HG03135 (cell line): ENCODE results near the gene INTS11.
"Not testable (repeated sequence)": the region's sequence is repeated elsewhere in the genome, so short reads cannot be mapped to it uniquely, and the experiment has no call there.

ENCODE experiments used
- ATAC-seq: cut with Tn5 transposase; IDR thresholded peaks from one replicate; pipeline ENCODE4 v1.9.1; 2021; ENCODE audit warnings: mild to moderate bottlenecking, moderate library complexity; ENCODE audit not compliant: unreplicated experiment

INTS11 gene

DNA sequence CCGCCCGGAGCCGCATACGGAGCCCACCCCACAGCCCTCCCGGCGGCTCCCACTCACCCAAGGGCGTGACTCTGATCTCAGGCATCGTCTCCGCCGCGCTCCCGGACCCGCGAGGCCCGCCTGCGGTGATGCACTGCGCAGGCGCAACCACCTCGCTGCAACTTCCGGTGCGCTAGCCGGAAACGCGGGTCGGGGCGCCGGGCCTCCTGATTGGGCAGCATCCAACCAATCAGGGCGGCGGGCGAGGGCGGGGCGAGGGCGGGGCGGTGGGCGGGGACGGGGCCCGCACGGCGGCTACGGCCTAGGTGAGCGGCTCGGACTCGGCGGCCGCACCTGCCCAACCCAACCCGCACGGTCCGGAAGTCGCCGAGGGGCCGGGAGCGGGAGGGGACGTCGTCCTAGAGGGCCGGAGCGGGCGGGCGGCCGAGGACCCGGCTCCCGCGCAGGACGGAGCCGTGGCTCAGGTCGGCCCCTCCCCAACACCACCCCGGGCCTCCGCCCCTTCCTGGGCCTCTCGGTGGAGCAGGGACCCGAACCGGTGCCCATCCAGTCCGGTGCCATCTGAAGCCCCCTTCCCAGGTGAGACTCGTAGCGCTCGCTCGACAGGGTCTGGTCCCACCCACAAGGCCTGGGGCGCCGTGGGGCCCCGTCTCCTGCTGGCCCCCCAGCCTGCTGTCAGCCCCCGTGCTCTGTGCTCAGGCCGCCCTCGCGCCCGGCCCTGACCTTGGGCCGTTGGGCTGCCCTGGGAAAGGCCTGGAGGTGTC lies at the start of gene INTS11, which contains the start of gene CPTP:
INTS11 (minus strand) TSS at position 137 of the 764 bp plus-strand sequence; CDS start at position 85, 52 bp downstream.
CPTP (plus strand) TSS at position 279 of the 764 bp plus-strand sequence. CDS start 2,109 bp downstream, outside the sequence.
- peak; percentile 61 for ATAC-seq

DNA sequence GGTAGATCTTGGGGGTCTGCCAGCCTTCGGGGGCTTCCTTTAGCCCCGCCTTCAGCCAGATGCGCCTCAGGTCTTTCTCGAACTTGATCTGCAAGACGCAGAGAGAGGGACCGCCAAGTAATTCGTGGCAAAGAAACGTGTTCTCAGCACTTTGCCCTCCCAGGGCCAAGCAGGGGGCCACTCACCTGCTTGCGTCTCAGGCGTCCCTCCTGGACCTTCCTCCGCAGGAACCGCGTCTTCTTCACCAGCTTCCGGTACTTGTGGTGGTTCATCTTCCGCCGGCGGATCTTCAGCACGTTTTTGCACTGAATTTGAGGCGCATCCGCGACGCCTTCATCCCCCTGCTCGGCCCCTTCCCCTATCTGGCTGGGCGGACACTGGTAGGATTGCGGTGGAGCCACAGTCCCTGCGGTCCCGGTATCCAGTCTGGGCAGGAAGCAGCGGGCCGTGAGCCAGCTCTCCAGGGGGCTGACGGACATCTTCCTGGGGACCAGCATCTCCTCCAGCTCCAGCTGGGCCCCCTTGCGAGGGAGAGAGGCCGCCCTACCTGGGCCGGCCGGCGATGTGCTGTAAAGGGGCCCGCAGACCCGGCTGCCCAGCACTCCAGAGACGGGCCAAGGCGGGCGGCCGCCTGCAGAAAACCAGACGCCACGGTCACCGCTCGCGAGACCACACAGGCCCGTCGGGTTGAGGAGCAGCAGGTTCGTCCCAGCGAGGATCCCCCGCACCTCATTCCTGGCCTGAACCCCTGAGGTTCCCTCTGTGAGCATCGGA lies 49.5 kb upstream of the INTS11 start:
- no peak for ATAC-seq

DNA sequence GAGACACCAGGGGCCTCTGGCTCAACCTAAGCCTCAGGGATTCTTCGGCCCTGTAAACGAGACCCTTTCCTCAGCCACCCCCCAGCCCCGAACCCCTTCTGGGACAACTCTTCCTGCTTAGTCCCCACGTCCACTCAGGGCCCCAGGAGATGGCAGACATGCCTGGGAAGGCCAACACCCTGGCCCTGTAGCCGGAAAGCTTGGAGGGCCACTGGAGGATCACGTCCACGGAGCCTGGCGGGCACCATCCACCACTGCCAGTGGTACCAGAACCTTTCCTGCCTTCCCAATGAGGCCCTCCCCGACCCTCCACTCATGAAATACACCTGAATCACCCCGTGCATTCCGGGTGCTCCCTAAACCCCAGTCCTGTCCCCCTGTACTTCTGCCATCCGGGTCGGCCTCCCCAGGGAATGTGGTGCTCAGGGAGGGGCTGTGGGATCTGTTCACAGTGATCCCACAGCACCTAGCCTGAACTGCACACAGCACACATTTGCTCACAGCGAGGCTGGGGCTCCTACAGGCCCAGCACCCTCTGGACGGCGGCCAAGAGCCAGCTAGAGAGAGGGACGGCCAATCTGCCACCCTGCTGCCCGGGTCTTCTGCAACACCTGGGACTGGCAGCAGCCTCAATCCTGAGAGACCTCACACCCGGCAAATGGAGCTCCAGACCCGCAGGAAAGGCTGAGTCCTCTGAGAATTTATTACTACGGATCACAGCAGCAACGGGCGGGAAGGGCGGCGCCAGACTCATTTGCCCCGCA lies 48.8 kb upstream of the INTS11 start:
- no peak for ATAC-seq

DNA sequence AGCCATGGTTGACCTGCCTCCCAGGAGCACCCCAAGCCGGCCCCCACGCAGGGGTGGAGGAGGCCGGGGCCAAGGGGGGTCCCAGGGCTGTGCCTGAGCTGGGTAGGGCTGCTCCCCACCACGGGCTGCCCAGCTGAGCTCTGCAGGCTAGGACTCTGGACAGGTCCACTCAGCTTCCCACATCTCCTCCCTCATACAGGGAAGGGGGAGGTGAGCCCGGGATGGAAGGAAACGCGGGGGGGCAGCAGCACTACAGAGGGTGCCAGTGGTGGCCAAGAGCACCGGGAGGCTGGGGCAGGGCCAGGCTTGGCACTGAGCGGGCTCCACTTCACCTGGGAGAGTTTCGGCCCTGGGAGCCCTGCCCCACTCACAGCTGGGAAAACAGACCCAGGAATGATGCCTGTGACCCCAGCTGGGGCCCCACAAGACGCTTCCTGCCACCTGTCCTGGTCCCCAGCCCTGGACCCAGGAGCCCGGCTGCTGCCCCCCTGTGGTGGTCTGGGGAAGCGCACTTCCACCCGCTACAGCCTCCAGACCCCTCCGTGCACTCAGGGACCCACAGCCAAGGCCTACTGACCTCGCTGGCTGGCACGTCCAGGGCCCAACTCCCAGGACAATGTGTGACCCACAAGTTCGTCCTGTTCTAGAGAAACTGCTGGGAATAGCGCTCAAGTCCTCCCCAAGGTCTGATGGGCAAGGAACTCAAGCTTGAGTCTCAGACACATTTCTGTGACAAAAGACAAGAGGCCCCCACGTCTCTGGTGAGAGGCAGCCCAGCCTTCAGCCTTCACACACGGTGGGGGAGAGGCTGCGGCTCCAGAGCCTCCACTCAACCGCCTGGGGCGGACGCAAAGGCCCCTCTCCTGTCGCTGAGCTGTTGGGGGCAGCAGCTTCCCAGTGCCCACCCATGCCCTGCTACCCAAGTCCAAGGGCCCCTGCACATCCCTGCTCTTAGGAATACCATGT lies 47.6 kb upstream of the INTS11 start:
- no peak for ATAC-seq

DNA sequence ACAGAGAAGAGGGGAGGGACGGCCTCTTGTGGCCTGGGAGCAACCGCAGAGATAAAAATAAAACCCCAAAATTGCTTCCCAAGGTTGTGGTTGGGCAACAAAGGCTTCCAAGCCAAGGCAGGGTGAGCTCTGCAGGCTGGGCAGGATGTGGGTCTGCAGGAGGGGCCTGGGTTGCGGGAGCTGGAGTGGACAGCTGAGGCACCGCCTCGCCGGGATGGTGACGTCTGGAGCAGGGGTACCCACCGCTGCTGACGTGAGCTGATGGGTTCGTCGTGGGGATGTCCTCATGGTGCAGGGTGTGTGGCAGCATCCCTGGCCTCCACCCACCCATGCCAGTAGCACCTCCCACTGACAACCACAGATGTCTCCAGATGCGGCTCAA lies 46.9 kb upstream of the INTS11 start:
- ATAC-seq: no peak

DNA sequence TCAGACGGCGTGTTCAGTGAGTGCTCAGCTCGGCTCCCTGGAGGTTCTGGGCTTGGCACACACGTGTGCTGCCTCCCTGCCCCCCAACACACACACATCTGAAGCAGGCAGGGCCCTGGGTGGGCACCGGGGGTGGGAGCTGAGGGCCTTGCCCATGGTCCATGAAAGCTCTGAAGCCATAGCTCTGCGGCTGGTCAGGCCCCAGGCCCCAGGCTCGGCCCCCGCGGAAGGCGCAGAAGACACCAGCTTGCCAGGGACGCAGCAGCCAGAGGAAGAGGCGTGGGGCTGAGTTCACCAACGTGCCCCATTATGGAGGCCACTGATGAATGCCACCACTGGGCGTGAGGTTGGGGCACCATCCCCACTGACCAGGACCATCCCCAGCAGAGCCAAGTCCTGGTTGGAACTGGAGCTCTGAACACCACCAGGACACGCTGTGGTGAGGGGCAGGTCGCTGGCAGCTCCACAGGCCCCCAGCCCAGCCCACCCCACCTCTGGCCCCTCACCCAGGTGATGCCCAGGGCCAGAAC lies 46.4 kb upstream of the INTS11 start:
- no peak for ATAC-seq

DNA sequence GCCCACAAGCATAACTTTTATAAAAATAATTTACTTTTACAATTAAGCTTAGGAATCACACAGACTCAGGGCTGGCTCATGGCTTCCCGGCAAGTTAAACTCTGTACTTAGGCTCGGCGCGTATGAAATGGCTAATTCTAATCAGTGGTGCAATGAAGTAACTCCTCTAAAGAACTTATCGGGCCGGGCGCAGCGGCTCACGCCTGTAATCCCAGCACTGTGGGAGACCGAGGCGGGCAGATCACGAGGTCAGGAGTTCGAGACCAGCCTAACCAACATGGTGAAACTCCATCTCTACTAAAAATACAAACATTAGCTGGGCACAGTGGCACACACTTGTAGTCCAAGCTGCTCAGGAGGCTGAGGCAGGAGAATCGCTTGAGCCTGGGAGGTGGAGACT lies 45.6 kb upstream of the INTS11 start:
- ATAC-seq: not testable (repeated sequence)

DNA sequence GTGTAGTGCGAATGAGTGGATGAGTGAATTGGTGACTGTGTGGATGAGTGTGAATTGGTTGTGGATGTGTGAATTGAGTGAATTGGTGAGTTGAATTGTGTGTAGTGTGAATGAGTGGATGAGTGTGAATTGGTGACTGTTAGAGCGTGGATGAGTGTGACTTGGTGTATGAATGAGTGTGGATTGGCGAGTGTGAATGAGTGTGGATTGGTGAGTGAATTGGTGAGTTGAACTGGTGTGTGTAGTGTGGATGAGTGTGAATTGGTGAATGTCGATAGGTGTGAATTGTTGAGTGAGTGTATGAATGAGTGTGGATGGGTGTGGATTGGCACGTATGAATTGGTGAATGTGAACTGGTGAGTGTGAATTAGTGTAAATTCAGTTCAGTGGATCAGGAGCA lies 42.9 kb upstream of the INTS11 start:
- ATAC-seq: no peak

DNA sequence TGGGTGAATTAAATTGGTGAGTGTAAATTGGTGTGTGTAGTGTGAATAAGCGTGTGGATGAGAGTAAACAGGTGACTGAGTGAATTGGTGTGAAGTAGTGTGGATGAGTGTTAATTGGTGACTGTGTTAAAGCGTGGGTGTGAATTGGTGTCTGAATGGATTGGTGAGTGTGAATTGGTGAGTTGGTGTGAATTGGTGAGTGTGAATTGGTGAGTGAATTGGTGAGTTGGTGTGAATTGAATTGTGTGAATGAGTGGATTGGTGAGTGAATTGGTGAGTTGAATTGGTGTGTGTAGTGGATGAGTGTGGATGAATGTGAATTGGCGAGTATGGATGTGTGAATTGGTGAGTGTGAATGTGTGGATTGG lies 42.2 kb upstream of the INTS11 start:
- no peak for ATAC-seq

DNA sequence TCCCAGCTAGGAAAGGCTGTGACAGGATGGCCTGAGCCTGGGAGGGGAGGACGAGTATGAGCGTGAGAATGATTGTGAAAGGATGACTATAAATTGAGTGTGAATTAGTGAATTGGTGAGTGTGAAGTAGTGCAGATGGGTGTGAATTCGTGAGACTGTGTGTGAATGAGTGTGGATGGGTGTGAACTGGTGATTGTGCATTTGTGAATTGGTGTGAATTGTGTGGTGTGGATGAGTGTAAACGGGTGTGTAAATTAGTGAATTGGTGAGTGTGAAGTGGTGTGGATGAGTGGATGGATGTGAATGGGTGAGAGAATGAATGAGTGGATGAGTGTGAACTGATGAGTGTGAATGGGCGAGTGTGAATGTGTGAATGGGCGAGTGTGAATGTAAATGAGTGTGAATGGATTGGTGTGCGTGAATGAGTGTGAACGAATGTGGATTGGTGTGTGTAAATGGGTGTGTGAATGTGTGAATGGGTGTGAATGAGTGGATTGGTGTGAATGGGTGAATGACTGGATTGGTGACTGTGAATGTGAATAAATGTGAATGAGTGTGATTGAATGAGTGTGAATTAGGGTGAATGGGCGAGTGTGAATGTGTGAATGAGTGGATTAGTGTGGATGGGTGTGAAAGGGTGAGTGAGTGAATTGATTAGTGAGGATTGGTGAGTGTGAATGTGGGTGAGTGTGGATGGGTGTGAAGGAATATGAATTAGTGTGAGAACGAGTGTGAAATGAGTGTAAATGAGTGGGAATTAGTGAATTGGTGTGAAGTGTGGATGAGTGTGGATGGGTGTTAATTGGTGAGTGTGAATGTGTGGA lies 41.6 kb upstream of the INTS11 start:
- ATAC-seq: no peak

DNA sequence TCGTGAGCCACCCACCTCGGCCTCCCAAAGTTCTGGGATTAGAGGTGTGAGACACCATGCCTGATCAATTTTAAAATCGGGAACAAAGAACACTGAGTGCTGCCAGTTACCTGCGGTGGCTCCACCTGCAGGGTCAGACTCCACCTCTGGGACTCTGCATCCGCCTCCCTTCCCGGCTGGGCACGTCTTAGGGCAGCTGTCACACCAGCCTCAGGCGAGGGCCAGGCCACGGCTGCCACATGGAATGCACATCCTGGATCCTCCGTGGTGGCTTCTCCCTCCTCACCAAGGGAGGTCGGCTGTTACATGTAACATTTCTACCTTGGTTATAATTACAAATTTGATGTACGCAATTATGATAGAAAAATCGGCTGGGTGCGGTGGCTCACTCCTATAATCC lies 39.8 kb upstream of the INTS11 start:
- ATAC-seq: no peak

DNA sequence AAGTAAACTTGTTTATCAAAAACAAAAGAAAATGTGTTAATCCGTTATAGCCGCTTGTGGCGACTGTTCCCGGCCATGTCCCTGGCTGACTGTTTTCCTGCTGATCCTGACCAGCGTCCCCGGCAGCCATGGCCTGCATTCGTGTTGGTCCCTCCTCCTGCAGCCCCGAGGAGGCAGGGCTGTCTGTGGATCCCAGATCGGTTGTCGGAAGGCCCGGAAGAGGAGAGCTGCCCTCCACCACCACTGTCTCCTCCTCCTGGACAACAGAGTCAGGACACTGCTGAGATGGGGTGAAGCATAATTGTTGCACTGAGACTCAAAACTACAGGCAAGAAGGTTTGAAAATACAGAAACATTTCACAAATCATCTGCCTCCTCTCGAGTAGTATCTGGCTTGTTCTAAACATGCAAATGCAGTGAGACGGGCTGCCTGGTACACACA lies 37.5 kb upstream of the INTS11 start:
- no peak for ATAC-seq

DNA sequence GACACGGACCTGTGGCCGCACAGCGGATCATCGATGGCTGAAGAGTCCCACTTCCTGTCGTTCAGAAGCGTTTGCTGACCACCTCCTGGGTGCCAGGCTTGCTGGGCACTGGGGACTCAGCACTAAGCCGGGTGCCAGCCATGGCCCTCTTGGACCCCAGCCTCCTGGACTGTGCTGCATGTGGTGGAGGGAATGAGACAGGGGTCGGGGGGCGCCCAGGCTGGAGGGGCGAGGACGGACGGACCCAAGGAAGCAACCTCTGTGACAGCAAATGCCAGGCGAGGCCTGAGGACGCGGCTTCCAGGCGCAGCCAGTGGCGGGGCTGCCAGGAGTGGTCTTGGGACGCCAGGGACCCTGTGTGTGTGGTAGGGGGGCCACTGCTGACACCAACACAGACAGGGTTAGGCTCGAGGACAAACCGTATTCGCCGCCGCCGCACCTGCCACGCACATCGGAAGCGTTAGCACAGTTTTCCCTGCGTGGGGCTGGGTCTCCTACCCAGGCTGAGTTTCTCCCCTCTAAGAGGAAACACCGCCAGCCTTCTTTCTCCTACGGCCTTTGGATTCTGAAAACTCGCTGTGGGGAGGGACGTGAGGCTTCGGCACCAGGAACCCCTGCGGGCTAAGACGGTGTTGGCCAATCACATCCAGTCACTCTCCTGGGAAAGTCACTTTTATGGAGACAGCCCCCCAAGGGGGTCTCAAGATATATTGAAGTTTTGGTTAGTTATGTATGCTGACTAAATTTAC lies 36.9 kb upstream of the INTS11 start:
- ATAC-seq: no peak

DNA sequence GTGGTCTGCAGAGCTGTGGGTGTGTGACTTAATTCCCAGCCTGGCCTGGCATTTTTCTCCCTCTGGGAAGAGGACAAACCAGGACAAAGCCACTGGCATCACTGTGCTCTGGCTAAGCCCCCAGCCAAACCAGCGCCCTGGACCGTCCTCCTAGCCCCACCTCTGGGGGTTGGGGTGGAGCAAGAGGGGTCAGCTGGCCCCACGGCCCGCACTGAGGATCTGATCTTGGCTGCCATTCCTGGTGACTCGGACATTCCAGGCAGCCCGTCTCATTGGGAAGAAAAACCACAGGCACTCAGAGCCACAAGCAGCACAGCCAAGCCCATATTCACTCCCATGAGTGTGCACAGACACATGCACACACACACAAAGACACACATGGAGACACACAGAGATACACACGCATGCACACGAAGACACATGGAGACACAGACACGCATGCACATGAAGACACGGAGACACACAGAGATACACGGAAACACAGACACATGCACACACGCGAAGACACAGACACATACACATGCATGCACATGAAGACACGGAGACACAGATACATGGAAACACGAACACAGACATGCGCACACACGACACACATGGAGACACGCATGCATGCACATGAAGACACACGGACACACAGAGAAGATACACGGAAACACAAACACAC lies 36.2 kb upstream of the INTS11 start:
- ATAC-seq: no peak

DNA sequence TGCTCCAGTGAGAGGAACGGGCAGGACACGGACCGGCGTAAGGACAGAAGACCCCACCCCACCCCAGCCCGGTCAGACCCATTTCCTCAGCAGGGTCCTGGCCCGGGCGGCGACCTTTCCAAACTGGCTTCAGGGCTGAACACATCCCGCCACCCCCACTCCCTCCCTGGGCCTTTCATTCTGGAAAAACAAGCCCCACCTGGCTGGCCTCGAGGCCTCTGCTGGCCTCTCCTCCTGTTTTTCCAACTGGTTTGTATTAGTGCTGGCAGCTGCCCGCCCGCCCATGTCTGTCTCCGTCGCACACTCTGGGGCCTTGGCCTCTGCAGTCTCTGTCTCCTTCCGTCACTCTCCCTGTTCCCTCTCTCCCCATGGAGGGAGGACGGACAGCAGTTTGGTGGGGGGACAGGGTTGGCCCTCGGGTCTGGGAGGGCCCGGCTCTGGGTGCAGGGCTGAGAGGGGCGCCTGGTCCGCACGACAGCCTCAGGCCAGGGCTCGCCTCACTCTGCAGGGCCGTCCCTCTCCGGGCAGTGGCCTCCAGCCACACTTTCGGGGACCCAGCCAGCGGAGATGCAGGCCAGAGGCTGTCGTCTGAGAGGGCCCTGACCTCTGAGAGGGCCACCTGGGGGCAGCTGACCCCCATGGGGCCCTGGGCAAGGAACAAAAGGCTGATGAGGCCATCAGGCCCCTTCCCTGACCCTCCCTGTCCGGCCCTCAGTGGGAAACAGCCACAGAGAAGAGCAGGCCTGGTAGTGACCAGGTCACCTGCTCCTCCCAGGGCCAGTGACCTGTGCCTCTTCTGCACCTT lies 35.4 kb upstream of the INTS11 start:
- ATAC-seq: no peak

DNA sequence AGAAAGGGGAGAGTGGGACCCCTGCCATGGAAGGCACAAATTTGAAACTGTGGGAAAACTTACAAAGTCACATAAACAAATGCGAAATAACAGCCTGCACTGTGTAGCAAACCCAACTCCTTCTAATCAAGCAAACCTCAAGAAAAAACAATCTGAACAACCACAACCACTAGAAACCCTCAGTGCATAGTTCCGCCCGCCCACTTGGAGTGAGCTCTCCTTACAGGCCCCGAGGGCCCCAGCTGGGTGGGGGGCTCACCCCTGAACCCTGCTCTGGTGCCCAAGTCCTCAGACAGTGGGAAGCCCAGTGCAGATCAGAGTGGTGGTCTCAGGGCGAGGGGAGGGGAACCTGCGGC lies 34.8 kb upstream of the INTS11 start:
- ATAC-seq: no peak
